GM12865 (cell line): Measurements from ENCODE around the gene COL12A1.

Experiments
- DNase-seq: peaks from one replicate; pipeline ENCODE4 v3.0.0; 2010; ENCODE audit warnings: low read depth
- H3K4me3 ChIP-seq: 2 replicates; pipeline ENCODE4 v1.5.1; 2011; ENCODE audit warnings: mild to moderate bottlenecking, low read depth, low read length, control low read depth
- CTCF ChIP-seq: IDR thresholded peaks from 2 replicates; pipeline ENCODE4 v1.5.1; 2011; ENCODE audit warnings: low read length, control low read depth, low read depth, inconsistent platforms; ENCODE audit not compliant: insufficient read depth; ENCODE audit errors: missing control alignments

The COL12A1 gene

GRCh38 chr6:75128878-75129570 lies 76.8 kb downstream of the COL12A1 start:
- TF ChIP-seq CTCF: no peak
- H3K4me3 ChIP-seq: no peak overlapping the region
- no peak for DNase-seq

- no peak overlapping the region for H3K4me3 ChIP-seq
- DNase-seq: no peak
- TF ChIP-seq CTCF: no peak
Observed at GRCh38 chr6:75126518-75126917, 79.3 kb downstream of the COL12A1 start.

DNA sequence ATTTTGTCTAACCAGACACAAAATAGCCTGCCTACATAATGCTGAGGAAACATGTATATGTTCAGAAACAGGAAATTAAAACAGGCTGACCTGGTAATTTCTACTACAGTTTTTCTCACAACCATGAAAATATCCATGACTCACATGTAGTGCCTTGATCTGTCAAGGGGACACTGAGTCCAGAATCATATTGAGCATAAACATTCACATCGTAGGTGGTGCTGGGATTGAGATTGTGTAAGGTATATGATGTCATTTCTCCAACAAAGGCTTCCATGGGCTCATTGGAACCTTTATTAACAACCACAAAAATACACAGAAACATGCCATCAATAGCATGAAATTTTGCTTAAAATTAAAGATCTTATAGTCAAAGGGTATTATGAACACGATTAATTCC lies 80.9 kb downstream of the COL12A1 start:
- DNase-seq: no peak
- TF ChIP-seq CTCF: no peak

GRCh38 chr6:75124085-75124484 lies 81.8 kb downstream of the COL12A1 start:
- TF ChIP-seq CTCF: no peak
- DNase-seq: no peak

More for the DNA sequence above, 80.9 kb downstream of the COL12A1 start:
- H3K4me3 ChIP-seq: no peak overlapping the region

GRCh38 chr6:75118925-75119515 lies 86.8 kb downstream of the COL12A1 start:
- H3K4me3 ChIP-seq: no peak overlapping the region
- no peak for TF ChIP-seq CTCF
- no peak for DNase-seq

More at GRCh38 chr6:75124085-75124484, 81.8 kb downstream of the COL12A1 start:
- H3K4me3 ChIP-seq: no peak overlapping the region

DNA sequence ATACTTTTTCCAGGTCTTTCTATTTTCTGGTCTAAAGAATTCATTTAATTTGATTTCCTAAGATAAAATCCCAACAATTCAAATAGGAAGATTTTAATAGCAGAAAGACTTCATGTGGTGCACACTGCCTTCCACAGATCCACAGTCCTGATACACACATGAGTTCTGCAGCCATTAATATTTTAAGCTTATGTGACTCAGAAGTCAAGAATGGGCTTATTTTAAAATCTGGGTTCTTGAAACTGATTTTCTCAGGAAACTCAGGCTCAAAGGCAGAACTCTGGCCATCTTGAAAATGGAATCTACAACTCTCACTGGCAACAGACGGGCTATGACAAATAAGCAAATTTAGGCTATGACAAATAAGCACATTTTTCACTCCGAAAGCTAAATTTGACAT lies 88.2 kb downstream of the COL12A1 start:
- no peak overlapping the region for H3K4me3 ChIP-seq
- no peak for DNase-seq
- TF ChIP-seq CTCF: no peak
